Testis (tissue), 3 donors: Measurements from ENCODE around the gene HBP1. TPM values are rescaled to one million over a fixed set of nuclear protein-coding genes. Genes with fewer than 3 reads are reported as not detected.

Experiments used
- DNase-seq: peaks from one replicate; pipeline ENCODE4 v3.0.0-alpha.2; 2019
- H3K27ac ChIP-seq, 2 donors: fragments of 200-600 bp; sonication (generic); one replicate each; pipeline ENCODE4 v1.5.1; 2019
- H3K27me3 ChIP-seq: fragments of 200-600 bp; sonication (generic); one replicate; pipeline ENCODE4 v1.5.1; 2019
- H3K36me3 ChIP-seq: fragments of 200-600 bp; sonication (generic); one replicate; pipeline ENCODE4 v1.5.1; 2017; ENCODE audit warnings: low read depth; ENCODE audit errors: missing control alignments
- H3K4me1 ChIP-seq: fragments of 200-600 bp; sonication (generic); one replicate; pipeline ENCODE4 v1.5.1; 2019
- H3K4me3 ChIP-seq, 2 donors: fragments of 200-600 bp; sonication (generic); one replicate each; pipeline ENCODE4 v1.5.1; 2017 to 2019
- H3K9me3 ChIP-seq: fragments of 200-600 bp; sonication (generic); one replicate; pipeline ENCODE4 v1.5.1; 2017
- CTCF ChIP-seq, 3 experiments: fragments of 450-650 bp in 2 of 3; fragments of 200-600 bp in 1 of 3; sonication (generic) in 1 of 3; IDR thresholded peaks; one replicate each; pipeline ENCODE4 v1.5.1; 2016 to 2019; ENCODE audit warnings: antibody characterized with exemption in 3 of 3, mild to moderate bottlenecking in 2 of 3, moderate library complexity in 1 of 3
- POLR2A ChIP-seq: fragments of 450-650 bp; IDR thresholded peaks from one replicate; pipeline ENCODE4 v1.6.1; 2017; ENCODE audit warnings: antibody characterized with exemption, mild to moderate bottlenecking, moderate library complexity
- WGBS, 2 donors: methylation state at CpG; one replicate each; pipeline ENCODE4 v1.1.5; 2018; 5-methylcytosine and 5-hydroxymethylcytosine counted together
- intact Hi-C: fragments of 100-400 bp; cut with DNase I; formaldehyde crosslinking; loops from one replicate; pipeline ENCODE4 v1.15.1; 2023; ENCODE audit warnings: low total_unique reads
- polyA plus RNA-seq: library from polyadenylated mRNA; stranded (reverse); fragments of 350-450 nt; fragmentation: Illumina TruSeq; extraction: RNeasy Lipid Tissue Mini Kit (QIAGEN cat#74804); gene quantifications from one replicate; pipeline ENCODE4 v1.2.3, GENCODE V29; 2014; ENCODE audit warnings: low read depth, low replicate concordance; ENCODE audit not compliant: insufficient read depth
- total RNA-seq, 2 donors: library from RNA; depleted of rRNA; stranded (reverse); fragments of >200 nt; gene quantifications; one replicate each; pipeline ENCODE4 v1.2.3, GENCODE V29; 2016

HBP1 gene
- total and polyA plus RNA-seq, 3 donors from 2014 or later: 107 to 134 (median 127) TPM

- TF ChIP-seq CTCF (IDR thresholded peaks at IDR 0.05) (peak in 2 of 3 experiments; percentile 41 to 58), POLR2A (no peak)
- peaks cover 11% of the 10 kb centered on the region for H3K4me1 ChIP-seq
- H3K27me3 ChIP-seq: no peaks in the 10 kb centered on the region
- no peaks in the 10 kb centered on the region for H3K9me3 ChIP-seq
- H3K27ac ChIP-seq: peak overlapping the region; percentile 99
- H3K36me3 ChIP-seq: no peaks in the 10 kb centered on the region
- intact Hi-C loops: no loop called here
- WGBS, 2 donors: 0 to 1% methylated on average over 14 to 15 of the region's 15 CpGs
- DNase-seq: peak; percentile 77
- peak overlapping the region; percentile 58 to 97 for H3K4me3 ChIP-seq
These were observed 1.1 kb upstream of the HBP1 start for GRCh38 chr7:107167483-107168232.

- intact Hi-C loops: no loop called here
- WGBS, 2 donors: 1% methylated on average over 16 to 58 of the region's 73 CpGs
- Histone ChIP-seq H3K4me3 (peak overlapping the region; percentile 97 to 98), H3K9me3 (no peaks in the 10 kb centered on the region), H3K36me3 (no peaks in the 10 kb centered on the region), H3K27ac (peak overlapping the region; percentile 99), H3K4me1 (peaks cover 23% of the 10 kb centered on the region), H3K27me3 (no peaks in the 10 kb centered on the region)
- TF ChIP-seq POLR2A (no peak), CTCF (IDR thresholded peaks at IDR 0.05) (no peak)
- DNase-seq: peak; percentile 98
These were observed 582 bp downstream of the HBP1 start for GRCh38 chr7:107169120-107170050.

GRCh38 chr7:107170051-107170915 is 1.5 kb downstream of the HBP1 start:
- no peaks in the 10 kb centered on the region for H3K27me3 ChIP-seq
- no peaks in the 10 kb centered on the region for H3K36me3 ChIP-seq
- peaks cover 25% of the 10 kb centered on the region for H3K4me1 ChIP-seq
- intact Hi-C loops: no loop called here
- H3K27ac ChIP-seq: peak overlapping the region; percentile 99
- peak overlapping the region; percentile 97 to 98 for H3K4me3 ChIP-seq
- H3K9me3 ChIP-seq: no peaks in the 10 kb centered on the region
- DNase-seq: no peak
- WGBS, 2 donors: 7% methylated on average over 13 of the region's 13 CpGs
- TF ChIP-seq POLR2A (no peak), CTCF (IDR thresholded peaks at IDR 0.05) (no peak)

GRCh38 chr7:107171496-107171895 is 2.7 kb downstream of the HBP1 start:
- Histone ChIP-seq H3K4me1 (peaks cover 25% of the 10 kb centered on the region), H3K9me3 (no peaks in the 10 kb centered on the region), H3K4me3 (no peak overlapping the region), H3K27me3 (no peaks in the 10 kb centered on the region), H3K27ac (peak overlapping the region in 1 of 2 donors; percentile 12), H3K36me3 (no peaks in the 10 kb centered on the region)
- no peak for DNase-seq
- intact Hi-C loops: no loop called here
- 59 to 68% methylated on average over 12 of the region's 12 CpGs for WGBS, 2 donors
- TF ChIP-seq POLR2A: no peak
- TF ChIP-seq CTCF (IDR thresholded peaks at IDR 0.05): no peak
